HG02938 (cell line): ENCODE measurements around the gene TMEM129.

Experiments used
- ATAC-seq: cut with Tn5 transposase; IDR thresholded peaks from one replicate; pipeline ENCODE4 v1.9.1; 2021; ENCODE audit warnings: mild to moderate bottlenecking, moderate library complexity; ENCODE audit not compliant: unreplicated experiment

Gene TMEM129

GRCh38 chr4:1758306-1759121 is 37.4 kb upstream of the TMEM129 start:
- ATAC-seq = no peak

- ATAC-seq = no peak
Observed at GRCh38 chr4:1757836-1758235, 36.7 kb upstream of the TMEM129 start.

DNA sequence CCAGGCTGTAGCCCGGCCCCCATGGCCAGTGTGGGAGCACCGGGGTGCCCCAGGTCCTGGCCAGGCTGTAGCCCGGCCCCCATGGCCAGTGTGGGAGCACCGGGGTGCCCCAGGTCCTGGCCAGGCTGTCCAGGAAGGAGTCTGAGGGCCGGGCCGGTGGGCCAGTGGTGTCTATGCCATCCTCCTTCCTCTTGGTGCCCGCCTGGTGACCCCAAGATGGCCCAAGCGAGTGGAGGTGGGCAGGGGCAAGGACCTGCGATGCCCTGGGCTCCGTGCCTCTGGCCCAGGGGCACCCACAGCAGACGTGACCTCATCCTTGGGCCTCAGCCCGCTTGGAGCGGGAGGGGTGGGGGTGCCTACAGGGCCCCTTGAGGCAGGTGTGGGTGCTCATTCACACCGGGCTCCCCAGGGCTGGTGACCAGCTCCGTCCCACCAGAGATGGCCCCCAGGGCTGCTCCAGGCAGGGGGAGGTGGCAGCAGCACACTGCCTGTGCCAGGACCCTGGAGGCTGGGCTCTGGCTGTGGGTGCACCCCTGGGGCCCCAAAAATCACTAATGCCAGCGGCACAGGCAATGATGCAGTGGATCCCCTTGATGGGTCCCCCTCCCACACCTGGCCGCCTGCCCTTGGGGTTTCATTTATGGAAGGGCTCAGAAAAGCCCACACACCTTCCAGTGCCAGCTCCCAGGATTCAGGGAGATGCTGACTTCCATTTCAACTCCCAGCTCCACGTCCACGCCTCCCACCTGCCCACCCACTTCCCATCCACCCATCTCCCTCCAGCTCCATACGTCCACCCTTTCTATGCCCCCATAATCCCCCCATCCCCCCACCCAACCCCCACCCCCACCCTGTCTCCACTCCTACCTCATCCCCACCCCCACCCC is 36.0 kb upstream of the TMEM129 start:
- no peak for ATAC-seq

DNA sequence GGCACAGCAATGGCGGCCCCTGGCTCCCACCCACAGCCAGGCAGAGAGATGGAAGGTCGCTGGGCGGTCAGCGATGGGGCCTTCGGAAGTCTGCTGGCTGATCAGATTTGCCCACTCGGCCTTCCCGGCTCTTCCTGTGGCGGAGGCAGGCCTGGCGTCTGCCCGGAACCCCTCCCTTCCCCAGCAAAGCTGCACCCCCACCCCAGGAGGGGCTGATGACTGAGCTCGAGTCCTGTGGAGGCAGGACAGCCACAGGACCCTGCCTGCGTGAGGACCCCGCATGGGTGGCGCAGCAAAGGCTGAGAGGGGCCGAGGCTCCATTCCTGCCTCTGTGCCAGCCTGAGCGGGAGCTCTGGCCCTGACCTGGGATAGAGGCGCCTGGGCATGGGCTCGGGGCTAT is 35.0 kb upstream of the TMEM129 start:
- no peak for ATAC-seq

GRCh38 chr4:1755297-1755696 is 34.2 kb upstream of the TMEM129 start:
- no peak for ATAC-seq

DNA sequence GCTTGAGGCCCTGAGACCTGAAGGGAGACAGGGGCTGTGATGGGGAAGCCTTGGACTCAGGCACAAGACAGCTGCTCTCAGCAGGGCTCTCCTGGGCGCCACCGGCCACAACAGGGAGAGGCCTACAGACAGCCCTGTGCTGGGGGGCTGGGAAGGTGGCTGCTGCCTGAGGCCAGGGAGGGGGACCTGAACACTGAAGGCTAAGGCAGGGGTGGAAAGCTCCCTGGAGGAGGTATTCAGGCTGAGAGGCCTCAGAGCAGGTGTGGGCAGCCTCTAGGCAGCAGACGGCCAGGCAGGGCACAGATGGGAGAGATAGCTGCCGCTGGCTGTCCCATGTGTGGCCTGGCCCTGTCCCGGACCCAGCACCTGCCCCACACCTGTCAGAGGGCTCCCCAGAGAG is 33.2 kb upstream of the TMEM129 start:
- ATAC-seq = no peak

- ATAC-seq = no peak
Observed at GRCh38 chr4:1753697-1754311, 32.7 kb upstream of the TMEM129 start.

GRCh38 chr4:1753294-1753696 is 32.2 kb upstream of the TMEM129 start:
- no peak for ATAC-seq

GRCh38 chr4:1752284-1753041 is 31.3 kb upstream of the TMEM129 start:
- ATAC-seq = no peak

DNA sequence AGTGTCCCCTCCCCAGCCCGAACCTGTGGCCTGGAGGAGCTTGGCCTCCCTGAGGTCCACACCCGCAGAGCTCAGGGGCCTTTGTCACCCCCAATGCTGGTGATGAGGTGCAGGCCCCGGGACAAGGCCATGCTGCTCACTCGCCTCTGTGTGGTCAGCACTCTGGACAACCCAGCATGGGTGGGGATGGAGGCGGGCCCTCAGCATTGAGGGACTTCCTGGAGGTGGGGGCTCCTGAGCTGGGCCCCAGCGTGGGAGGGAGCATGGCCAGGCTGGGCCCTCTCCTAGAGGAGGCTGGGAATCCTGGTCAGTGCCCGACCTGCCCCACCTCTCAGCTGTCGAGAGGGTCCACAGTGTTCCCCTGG is 30.8 kb upstream of the TMEM129 start:
- ATAC-seq = no peak

- ATAC-seq = no peak
Observed at GRCh38 chr4:1751155-1751918, 30.2 kb upstream of the TMEM129 start.

GRCh38 chr4:1750381-1751154 is 29.4 kb upstream of the TMEM129 start:
- ATAC-seq = no peak

DNA sequence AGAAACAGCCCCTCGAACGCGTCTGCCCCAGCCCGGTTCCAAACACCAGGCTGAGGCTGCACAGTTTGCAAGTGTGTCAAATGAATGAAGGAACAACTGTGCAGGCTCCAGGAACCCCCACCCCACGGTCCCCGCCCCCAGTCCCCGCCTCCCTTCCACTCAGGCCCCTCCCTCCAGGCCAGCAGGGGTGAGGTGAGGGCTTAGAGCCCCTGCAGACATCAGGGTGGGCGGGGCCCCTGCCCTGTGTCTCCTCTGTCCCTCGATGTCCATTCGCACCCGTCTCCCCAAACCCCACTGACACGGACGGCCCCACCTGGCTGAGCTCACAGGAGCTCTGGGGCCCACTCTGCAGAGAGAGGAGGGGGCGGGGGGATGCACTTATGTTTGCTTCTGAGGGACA is 28.7 kb upstream of the TMEM129 start:
- no peak for ATAC-seq

DNA sequence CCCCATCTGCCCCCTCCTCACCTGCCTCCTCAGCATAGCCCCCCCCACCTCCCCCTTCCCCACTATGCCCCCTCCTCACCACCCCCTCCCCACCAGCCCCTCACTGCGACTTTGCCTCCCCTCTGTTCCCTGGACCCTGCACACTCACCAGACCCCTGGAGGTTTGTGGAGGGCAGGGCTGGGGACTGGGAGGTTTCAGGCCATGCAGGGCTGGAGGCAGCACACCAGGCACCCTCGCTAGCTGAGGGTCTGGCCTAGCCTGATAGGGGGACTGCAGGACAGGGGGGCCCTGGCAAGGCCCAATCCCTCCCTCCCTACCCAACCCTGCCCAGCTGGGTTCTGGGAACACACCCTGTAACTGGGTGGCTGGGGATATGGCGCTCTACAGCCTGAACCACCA is 28.2 kb upstream of the TMEM129 start:
- no peak for ATAC-seq

DNA sequence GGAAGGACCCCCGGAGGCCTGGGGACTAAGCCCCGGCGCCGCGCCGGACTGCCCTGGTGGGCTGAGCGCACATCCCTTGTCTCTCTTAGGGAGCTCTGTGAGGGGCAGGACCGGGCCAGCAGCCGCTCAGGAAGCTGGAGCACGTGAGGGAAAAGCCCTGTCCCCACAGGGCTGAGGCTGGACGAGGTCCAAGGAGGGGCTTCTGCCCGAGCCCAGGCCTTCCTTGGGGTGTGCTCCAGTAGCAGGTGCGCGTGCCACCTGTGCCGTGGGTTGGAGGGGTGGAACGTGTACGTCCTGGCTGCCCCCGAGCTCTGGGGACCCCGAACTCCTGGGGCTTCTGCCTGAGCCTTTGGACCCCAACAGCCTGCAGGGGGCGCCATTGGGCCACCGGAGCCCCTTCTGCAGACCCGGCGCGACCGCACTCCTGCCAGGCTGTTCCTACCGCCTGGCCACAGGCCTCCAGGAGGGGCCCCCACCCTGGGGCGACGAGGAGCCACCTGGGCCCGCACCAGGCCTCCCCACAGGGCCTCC is 27.4 kb upstream of the TMEM129 start:
- ATAC-seq = no peak

DNA sequence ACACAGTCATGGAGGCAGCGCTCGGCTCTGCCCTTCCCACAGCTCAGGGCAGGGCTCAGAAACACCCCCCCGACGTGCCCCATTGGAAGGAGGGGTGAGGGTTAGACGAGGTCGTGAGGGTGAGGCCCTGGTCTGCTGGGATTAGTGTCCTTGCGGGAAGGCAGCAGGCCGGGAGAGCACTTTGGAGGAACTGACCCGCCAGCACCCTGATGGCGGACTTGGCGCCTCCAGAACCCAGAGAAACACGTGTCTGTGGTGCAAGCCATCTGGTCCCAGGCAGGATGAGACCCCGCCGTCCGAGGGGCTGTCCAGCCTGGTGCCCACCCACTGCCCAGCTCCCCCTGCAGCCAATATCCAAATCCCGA is 26.5 kb upstream of the TMEM129 start:
- no peak for ATAC-seq

GRCh38 chr4:1746919-1747602 is 25.9 kb upstream of the TMEM129 start:
- no peak for ATAC-seq

GRCh38 chr4:1746265-1746691 is 25.2 kb upstream of the TMEM129 start:
- ATAC-seq = peak; percentile 67

GRCh38 chr4:1745697-1746096 is 24.6 kb upstream of the TMEM129 start:
- no peak for ATAC-seq
